CD14-positive monocyte (primary cell): ENCODE measurements around the gene BCAS4. TPM values are rescaled to one million over a fixed set of nuclear protein-coding genes. Genes with fewer than 3 reads are reported as not detected.

Source experiments
- DNase-seq, 3 donors: peaks; one replicate each; pipeline ENCODE4 v3.0.0-alpha.2; 2011 to 2022
- H2AFZ ChIP-seq: 2 replicates; pipeline ENCODE4 v1.6.0; 2012; ENCODE audit warnings: mild to moderate bottlenecking, low read depth, low read length, inconsistent platforms; ENCODE audit not compliant: insufficient read depth, poor library complexity, severe bottlenecking
- H3K27ac ChIP-seq, 2 donors: 1 replicate in 1 of 2; 2 replicates in 1 of 2; pipeline ENCODE4 v1.5.1; 2012 to 2013; ENCODE audit warnings: low read length in 2 of 2, control low read depth in 1 of 2, inconsistent platforms in 1 of 2, low read depth in 1 of 2, mild to moderate bottlenecking in 1 of 2
- H3K27me3 ChIP-seq, 2 donors: one replicate each; pipeline versions ENCODE4 v1.6.0 to v1.6.1; 2011 to 2013; ENCODE audit warnings: low read length in 2 of 2; ENCODE audit not compliant: control insufficient read depth in 2 of 2, insufficient read depth in 2 of 2
- H3K36me3 ChIP-seq, 2 donors: replicated peaks in 1 of 2; 1 replicate in 1 of 2; 2 replicates in 1 of 2; pipeline versions ENCODE4 v1.5.1 to v1.6.1; 2012 to 2013; ENCODE audit warnings: low read length in 2 of 2, control low read depth in 1 of 2, inconsistent platforms in 1 of 2, mild to moderate bottlenecking in 1 of 2; ENCODE audit not compliant: insufficient read depth in 2 of 2, control insufficient read depth in 1 of 2
- H3K4me1 ChIP-seq, 2 donors: 1 replicate in 1 of 2; 2 replicates in 1 of 2; pipeline versions ENCODE4 v1.5.1 to v1.6.1; 2012 to 2013; ENCODE audit warnings: low read length in 2 of 2, control low read depth in 1 of 2, inconsistent platforms in 1 of 2, mild to moderate bottlenecking in 1 of 2, moderate library complexity in 1 of 2; ENCODE audit not compliant: insufficient read depth in 2 of 2, control insufficient read depth in 1 of 2
- H3K4me2 ChIP-seq: replicated peaks from 2 replicates; pipeline ENCODE3; 2012; ENCODE audit warnings: low read length, moderate library complexity, mild to moderate bottlenecking; ENCODE audit not compliant: poor library complexity, severe bottlenecking; ENCODE audit errors: extremely low read depth
- H3K4me3 ChIP-seq, 3 experiments: fragments of 200-600 bp in 1 of 3; sonication (generic) in 1 of 3; replicated peaks in 1 of 3; 1 replicate in 2 of 3; 2 replicates in 1 of 3; pipeline ENCODE4 v1.5.1; 2011 to 2013; ENCODE audit warnings: low read length in 3 of 3, mild to moderate bottlenecking in 3 of 3, control low read depth in 2 of 3, low read depth in 2 of 3, inconsistent platforms in 1 of 3, moderate library complexity in 1 of 3
- H3K79me2 ChIP-seq: 2 replicates; pipeline ENCODE4 v1.6.0; 2012; ENCODE audit warnings: mild to moderate bottlenecking, control low read depth, inconsistent platforms, low read length, moderate library complexity; ENCODE audit not compliant: insufficient read depth
- H3K9ac ChIP-seq: 2 replicates; pipeline ENCODE4 v1.6.0; 2017; ENCODE audit warnings: low read length, mild to moderate bottlenecking; ENCODE audit not compliant: insufficient read depth, poor library complexity, severe bottlenecking
- H3K9me3 ChIP-seq, 2 donors: replicated peaks in 1 of 2; 1 replicate in 1 of 2; 2 replicates in 1 of 2; pipeline versions ENCODE4 v1.5.1 to v1.6.1; 2012 to 2013; ENCODE audit warnings: low read length in 2 of 2, control low read depth in 1 of 2; ENCODE audit not compliant: control insufficient read depth in 1 of 2, insufficient read depth in 1 of 2
- H4K20me1 ChIP-seq: 2 replicates; pipeline ENCODE4 v1.6.0; 2012; ENCODE audit warnings: mild to moderate bottlenecking, low read length, control low read depth, moderate library complexity; ENCODE audit not compliant: insufficient read depth
- H3K27ac Mint-ChIP-seq, 7 donors: one replicate each; pipeline ENCODE4 v1.8.0; 2020; ENCODE audit warnings: mild to moderate bottlenecking in 7 of 7, mixed read lengths in 7 of 7, moderate library complexity in 6 of 7, inconsistent platforms in 2 of 7
- H3K27me3 Mint-ChIP-seq, 3 donors: one replicate each; pipeline ENCODE4 v1.8.0; 2021 to 2022; ENCODE audit warnings: low read depth in 3 of 3, mild to moderate bottlenecking in 3 of 3, mixed read lengths in 3 of 3, moderate library complexity in 3 of 3, inconsistent platforms in 1 of 3
- H3K36me3 Mint-ChIP-seq, 2 donors: one replicate each; pipeline ENCODE4 v1.8.0; 2020; ENCODE audit warnings: mixed read lengths in 2 of 2, inconsistent platforms in 1 of 2, mild to moderate bottlenecking in 1 of 2
- H3K4me1 Mint-ChIP-seq: one replicate; pipeline ENCODE4 v1.8.0; 2020; ENCODE audit warnings: mild to moderate bottlenecking, mixed read lengths
- H3K4me3 Mint-ChIP-seq, 2 donors: one replicate each; pipeline ENCODE4 v1.8.0; 2020; ENCODE audit warnings: mild to moderate bottlenecking in 2 of 2, mixed read lengths in 2 of 2, moderate library complexity in 1 of 2
- H3K9me3 Mint-ChIP-seq, 7 donors: one replicate each; pipeline ENCODE4 v1.8.0; 2020 to 2022; ENCODE audit warnings: mixed read lengths in 7 of 7, mild to moderate bottlenecking in 6 of 7, moderate library complexity in 6 of 7, inconsistent platforms in 2 of 7
- WGBS: methylation state at CpG from one replicate; pipeline ENCODE4 v1.1.5; 2013; ENCODE audit warnings: missing lambda C conversion rate; ENCODE audit not compliant: insufficient coverage; 5-methylcytosine and 5-hydroxymethylcytosine counted together
- intact Hi-C, 2 donors: fragments of 100-400 bp; cut with micrococcal nuclease; formaldehyde crosslinking; loops; one replicate each; pipeline versions ENCODE4 v1.15.0 to v1.15.1; 2023
- polyA plus RNA-seq, 3 donors: library from polyadenylated mRNA; depleted of rRNA in 1 of 3; unstranded in 2 of 3; stranded (reverse) in 1 of 3; fragments of 300-500 nt in 2 of 3; fragments of >200 nt in 1 of 3; fragmentation: Illumina TruSeq in 2 of 3; gene quantifications; 1 replicate in 2 of 3; 2 replicates in 1 of 3; pipeline ENCODE4 v1.2.3, GENCODE V29; 2012 to 2021
- TF ChIP-seq, protein P1 (sequence below): fragments of 200-600 bp; IDR thresholded peaks from one replicate; pipeline ENCODE4 v1.8.0; 2022; ENCODE audit warnings: antibody characterized with exemption, mild to moderate bottlenecking

Gene BCAS4
- polyA plus RNA-seq, 3 donors = 0.16 to 1.0 (median 0.69) TPM

DNA sequence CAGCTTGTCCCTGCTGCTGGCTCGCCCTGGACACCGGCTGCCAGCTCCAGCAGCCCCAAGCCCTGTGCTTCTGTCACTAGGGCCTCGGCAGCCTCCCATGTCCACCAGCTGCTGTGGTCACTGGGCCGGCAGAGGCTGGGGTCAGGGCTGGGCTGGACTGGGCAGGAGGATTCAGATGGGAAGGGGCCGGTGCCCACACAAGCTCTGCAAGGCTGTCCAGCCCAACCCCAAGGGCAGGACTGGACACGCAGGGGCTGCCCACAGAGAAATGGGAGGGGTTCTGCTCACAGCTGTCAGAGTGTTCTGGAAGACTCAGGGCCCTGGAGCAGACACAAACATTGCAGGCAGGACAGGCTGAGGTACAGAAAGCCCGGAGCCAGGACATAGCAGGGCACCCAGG lies 70.7 kb downstream of the BCAS4 start:
- no peaks in the 10 kb centered on the region for H3K27me3 ChIP-seq
- intact Hi-C loops = no loop called here
- no peak overlapping the region for H3K9ac ChIP-seq
- TF ChIP-seq, protein P1, sequence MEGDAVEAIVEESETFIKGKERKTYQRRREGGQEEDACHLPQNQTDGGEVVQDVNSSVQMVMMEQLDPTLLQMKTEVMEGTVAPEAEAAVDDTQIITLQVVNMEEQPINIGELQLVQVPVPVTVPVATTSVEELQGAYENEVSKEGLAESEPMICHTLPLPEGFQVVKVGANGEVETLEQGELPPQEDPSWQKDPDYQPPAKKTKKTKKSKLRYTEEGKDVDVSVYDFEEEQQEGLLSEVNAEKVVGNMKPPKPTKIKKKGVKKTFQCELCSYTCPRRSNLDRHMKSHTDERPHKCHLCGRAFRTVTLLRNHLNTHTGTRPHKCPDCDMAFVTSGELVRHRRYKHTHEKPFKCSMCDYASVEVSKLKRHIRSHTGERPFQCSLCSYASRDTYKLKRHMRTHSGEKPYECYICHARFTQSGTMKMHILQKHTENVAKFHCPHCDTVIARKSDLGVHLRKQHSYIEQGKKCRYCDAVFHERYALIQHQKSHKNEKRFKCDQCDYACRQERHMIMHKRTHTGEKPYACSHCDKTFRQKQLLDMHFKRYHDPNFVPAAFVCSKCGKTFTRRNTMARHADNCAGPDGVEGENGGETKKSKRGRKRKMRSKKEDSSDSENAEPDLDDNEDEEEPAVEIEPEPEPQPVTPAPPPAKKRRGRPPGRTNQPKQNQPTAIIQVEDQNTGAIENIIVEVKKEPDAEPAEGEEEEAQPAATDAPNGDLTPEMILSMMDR = no peak
- Mint-ChIP-seq H3K36me3 (no peaks in the 10 kb centered on the region), H3K9me3 (no peaks in the 10 kb centered on the region), H3K27ac (peak overlapping the region in 1 of 7 donors; percentile 46), H3K4me1 (no peaks in the 10 kb centered on the region), H3K4me3 (no peak overlapping the region), H3K27me3 (no peaks in the 10 kb centered on the region)
- H3K4me1 ChIP-seq = no peaks in the 10 kb centered on the region
- no peak for DNase-seq
- no peak overlapping the region for H3K4me2 ChIP-seq
- no peaks in the 10 kb centered on the region for H3K79me2 ChIP-seq
- WGBS = 96% methylated on average over 7 of the region's 7 CpGs
- no peak overlapping the region for H3K27ac ChIP-seq
- no peak overlapping the region for H3K4me3 ChIP-seq
- no peak overlapping the region for H2AFZ ChIP-seq
- no peaks in the 10 kb centered on the region for H4K20me1 ChIP-seq
- H3K9me3 ChIP-seq = no peaks in the 10 kb centered on the region
- H3K36me3 ChIP-seq = no peaks in the 10 kb centered on the region

GRCh38 chr20:50866036-50866685 lies 71.3 kb downstream of the BCAS4 start:
- DNase-seq = no peak
- H3K27me3 ChIP-seq = no peaks in the 10 kb centered on the region
- WGBS = 92% methylated on average over 12 of the region's 12 CpGs

More at GRCh38 chr20:50866036-50866685, 71.3 kb downstream of the BCAS4 start:
- intact Hi-C loops = no loop called here
- Histone ChIP-seq H3K9me3 (no peaks in the 10 kb centered on the region), H3K79me2 (no peaks in the 10 kb centered on the region), H4K20me1 (no peaks in the 10 kb centered on the region), H3K4me2 (no peak overlapping the region), H3K27ac (no peak overlapping the region), H3K9ac (no peak overlapping the region), H3K4me1 (no peaks in the 10 kb centered on the region), H3K4me3 (no peak overlapping the region), H2AFZ (no peak overlapping the region), H3K36me3 (no peaks in the 10 kb centered on the region)
- Mint-ChIP-seq H3K4me1 (no peaks in the 10 kb centered on the region), H3K9me3 (no peaks in the 10 kb centered on the region), H3K27ac (peak overlapping the region in 1 of 7 donors; percentile 20), H3K36me3 (no peaks in the 10 kb centered on the region), H3K4me3 (no peak overlapping the region), H3K27me3 (peaks cover 0 to 1% (median 0%) of the 10 kb centered on the region in 3 donors)
- TF ChIP-seq, protein P1 = no peak
